ENCODE measurements around the gene EEF1AKMT4.

Gene EEF1AKMT4

DNA sequence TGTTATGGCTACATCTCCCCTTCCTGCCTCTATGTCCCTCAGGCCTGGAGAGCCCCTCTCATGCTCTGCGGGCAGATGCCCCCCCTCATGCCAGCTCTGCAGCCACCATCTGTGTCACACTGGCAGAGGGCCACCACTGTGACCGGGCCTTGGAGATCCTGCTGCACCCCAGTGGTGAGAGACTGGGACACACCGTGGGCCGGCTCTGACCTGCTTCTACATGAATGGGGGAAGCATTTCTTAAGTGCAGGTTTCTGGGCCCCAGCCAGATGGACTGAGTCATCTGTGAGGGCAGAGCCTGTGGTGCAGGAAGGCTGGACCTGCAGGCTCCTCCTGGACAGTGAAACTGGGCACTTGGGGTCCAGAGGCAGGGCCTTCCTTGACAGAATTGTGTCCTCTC lies 15.2 kb upstream of the EEF1AKMT4 start:
- H3K36me3 ChIP-seq: no peaks in the 10 kb centered on the region
- peak overlapping the region; percentile 40 to 98 (median 90) for H3K4me2 ChIP-seq
- H3K4me1 ChIP-seq: peaks cover 55 to 95% (median 82%) of the 10 kb centered on the region in 10 experiments

DNA sequence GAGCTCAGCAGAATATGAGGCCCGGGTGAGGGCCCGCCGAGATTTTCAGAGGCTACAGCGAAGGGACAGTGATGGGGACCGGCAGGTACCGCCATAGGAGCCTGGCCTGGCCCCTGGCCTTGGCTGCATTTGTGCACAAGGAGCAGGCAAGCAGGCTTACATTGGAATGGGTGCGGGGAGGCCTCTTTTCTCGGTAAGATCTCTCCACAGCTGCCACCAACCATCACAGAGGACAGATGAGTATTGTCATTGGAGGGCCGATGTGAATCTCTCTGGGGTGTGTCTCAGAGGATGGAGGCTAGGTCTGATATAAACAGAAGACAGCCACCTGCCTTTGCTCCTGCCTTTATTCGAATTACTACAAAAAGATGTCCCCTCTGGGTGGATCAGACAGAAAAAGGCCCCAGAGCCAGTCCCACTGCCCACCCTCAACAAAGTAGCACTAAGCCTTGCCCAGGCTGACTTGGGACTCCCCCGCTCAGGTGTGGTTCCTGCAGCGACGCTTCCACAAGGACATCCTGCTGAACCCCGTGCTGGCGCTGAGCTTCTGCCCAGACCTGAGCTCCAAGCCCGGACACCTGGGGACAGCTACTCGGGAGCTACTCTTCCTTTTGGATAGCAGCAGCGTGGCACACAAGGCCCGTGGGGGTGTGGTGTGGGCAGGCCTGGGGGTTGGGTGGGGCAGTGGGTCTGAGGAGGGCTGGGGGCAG lies 14.6 kb upstream of the EEF1AKMT4 start:
- no peaks in the 10 kb centered on the region for H3K9me3 ChIP-seq (replicated peaks in 1 of 11)
- H3K27ac ChIP-seq: peak overlapping the region in 2 of 11 experiments; percentile 35 to 62; a peak in 4 of 22 replicates
- peak overlapping the region in 4 of 11 experiments; percentile 37 to 51 (median 38); a peak in 6 of 22 replicates for H3K9ac ChIP-seq
- peaks cover 51 to 91% (median 78%) of the 10 kb centered on the region in 10 experiments for H3K4me1 ChIP-seq
- H3K4me3 ChIP-seq: peak overlapping the region in 1 of 10 experiments; percentile 7; a peak in 2 of 20 replicates
- H3K27me3 ChIP-seq: peaks cover 25 to 32% (median 30%) of the 10 kb centered on the region in 11 experiments
- H4K20me1 ChIP-seq: peaks cover 0 to 78% (median 44%) of the 10 kb centered on the region in 11 experiments; a peak in 19 of 22 replicates
- no peak for TF ChIP-seq Cebpa-rat (IDR thresholded peaks at IDR 0.05)
- peak overlapping the region; percentile 40 to 98 (median 90); a peak in 21 of 22 replicates for H3K4me2 ChIP-seq
- H3K36me3 ChIP-seq: no peaks in the 10 kb centered on the region

More for the DNA sequence above, 15.2 kb upstream of the EEF1AKMT4 start:
- Histone ChIP-seq H3K27ac (peak overlapping the region in 2 of 11 experiments; percentile 35 to 62; a peak in 2 of 22 replicates), H3K4me3 (peak overlapping the region in 1 of 10 experiments; percentile 7; a peak in 2 of 20 replicates), H3K9me3 (replicated peaks in 1 of 11) (no peaks in the 10 kb centered on the region), H3K9ac (peak overlapping the region in 3 of 11 experiments; percentile 37 to 40 (median 37); a peak in 4 of 22 replicates), H3K27me3 (peaks cover 32 to 38% (median 36%) of the 10 kb centered on the region in 11 experiments), H4K20me1 (peaks cover 0 to 76% (median 41%) of the 10 kb centered on the region in 11 experiments; a peak in 19 of 22 replicates)
- TF ChIP-seq Cebpa-rat (IDR thresholded peaks at IDR 0.05): no peak

- peaks cover 19 to 25% (median 23%) of the 10 kb centered on the region in 11 experiments for H3K27me3 ChIP-seq
- TF ChIP-seq Cebpa-rat (IDR thresholded peaks at IDR 0.05): no peak
- no peaks in the 10 kb centered on the region for H3K36me3 ChIP-seq
- no peak overlapping the region for H3K4me3 ChIP-seq
- H3K9ac ChIP-seq: peak overlapping the region in 5 of 11 experiments; percentile 27 to 61 (median 55); a peak in 7 of 22 replicates
- no peaks in the 10 kb centered on the region for H3K9me3 ChIP-seq (replicated peaks in 1 of 11)
- H4K20me1 ChIP-seq: peaks cover 0 to 78% (median 44%) of the 10 kb centered on the region in 11 experiments; a peak in 19 of 22 replicates
- H3K4me1 ChIP-seq: peaks cover 44 to 84% (median 71%) of the 10 kb centered on the region in 10 experiments
- peak overlapping the region in 5 of 11 experiments; percentile 35 to 67 (median 58); a peak in 11 of 22 replicates for H3K27ac ChIP-seq
- H3K4me2 ChIP-seq: peak overlapping the region; percentile 57 to 98 (median 90); a peak in 21 of 22 replicates
Observed at GRCh38 chr3:184235381-184236032, 14.0 kb upstream of the EEF1AKMT4 start.

- Histone ChIP-seq H4K20me1 (peaks cover 0 to 78% (median 44%) of the 10 kb centered on the region in 11 experiments; a peak in 19 of 22 replicates), H3K9me3 (replicated peaks in 1 of 11) (no peaks in the 10 kb centered on the region), H3K36me3 (peaks cover 0 to 5% (median 0%) of the 10 kb centered on the region in 11 experiments; a peak in 1 of 22 replicates), H3K4me1 (peaks cover 40 to 79% (median 66%) of the 10 kb centered on the region in 10 experiments), H3K27me3 (peaks cover 14 to 20% (median 18%) of the 10 kb centered on the region in 11 experiments), H3K4me3 (peak overlapping the region in 2 of 10 experiments; percentile 9 to 28; a peak in 3 of 20 replicates), H3K9ac (peak overlapping the region in 6 of 11 experiments; percentile 18 to 61 (median 46); a peak in 9 of 22 replicates), H3K4me2 (peak overlapping the region; percentile 57 to 98 (median 90); a peak in 21 of 22 replicates), H3K27ac (peak overlapping the region in 6 of 11 experiments; percentile 35 to 67 (median 58); a peak in 11 of 22 replicates)
- TF ChIP-seq Cebpa-rat (IDR thresholded peaks at IDR 0.05): no peak
Observed at GRCh38 chr3:184236033-184236410, 13.4 kb upstream of the EEF1AKMT4 start.

GRCh38 chr3:184236636-184237035 lies 12.8 kb upstream of the EEF1AKMT4 start:
- peaks cover 40 to 73% (median 63%) of the 10 kb centered on the region in 10 experiments for H3K4me1 ChIP-seq

GRCh38 chr3:184237211-184237610 lies 12.3 kb upstream of the EEF1AKMT4 start:
- H3K4me2 ChIP-seq: peak overlapping the region; percentile 57 to 98 (median 90)
- H3K4me1 ChIP-seq: peaks cover 40 to 67% (median 62%) of the 10 kb centered on the region in 10 experiments
- peak overlapping the region in 3 of 10 experiments; percentile 9 to 35 (median 28); a peak in 3 of 20 replicates for H3K4me3 ChIP-seq
- H3K27me3 ChIP-seq: peaks cover 2 to 8% (median 6%) of the 10 kb centered on the region in 11 experiments; a peak in 20 of 22 replicates
- TF ChIP-seq Cebpa-rat (IDR thresholded peaks at IDR 0.05): no peak
- H4K20me1 ChIP-seq: peaks cover 0 to 78% (median 46%) of the 10 kb centered on the region in 11 experiments; a peak in 18 of 22 replicates
- peak overlapping the region in 5 of 11 experiments; percentile 35 to 67 (median 58); a peak in 9 of 22 replicates for H3K27ac ChIP-seq
- no peaks in the 10 kb centered on the region for H3K9me3 ChIP-seq (replicated peaks in 1 of 11)
- H3K9ac ChIP-seq: peak overlapping the region in 4 of 11 experiments; percentile 36 to 61 (median 58); a peak in 6 of 22 replicates
- H3K36me3 ChIP-seq: peaks cover 1 to 17% (median 10%) of the 10 kb centered on the region in 11 experiments; a peak in 19 of 22 replicates

More at GRCh38 chr3:184236636-184237035, 12.8 kb upstream of the EEF1AKMT4 start:
- peak overlapping the region in 4 of 10 experiments; percentile 4 to 35 (median 18); a peak in 4 of 20 replicates for H3K4me3 ChIP-seq
- H3K27ac ChIP-seq: peak overlapping the region in 6 of 11 experiments; percentile 35 to 67 (median 58); a peak in 10 of 22 replicates
- peak overlapping the region in 5 of 11 experiments; percentile 4 to 61 (median 55); a peak in 8 of 22 replicates for H3K9ac ChIP-seq
- no peak for TF ChIP-seq Cebpa-rat (IDR thresholded peaks at IDR 0.05)
- peaks cover 0 to 78% (median 44%) of the 10 kb centered on the region in 11 experiments; a peak in 18 of 22 replicates for H4K20me1 ChIP-seq
- peak overlapping the region; percentile 57 to 98 (median 90) for H3K4me2 ChIP-seq
- peaks cover 7 to 14% (median 12%) of the 10 kb centered on the region in 11 experiments for H3K27me3 ChIP-seq
- H3K9me3 ChIP-seq (replicated peaks in 1 of 11): no peaks in the 10 kb centered on the region
- peaks cover 0 to 11% (median 5%) of the 10 kb centered on the region in 11 experiments; a peak in 14 of 22 replicates for H3K36me3 ChIP-seq

GRCh38 chr3:184237807-184238206 lies 11.7 kb upstream of the EEF1AKMT4 start:
- Histone ChIP-seq H3K4me2 (peak overlapping the region; percentile 18 to 98 (median 90); a peak in 20 of 22 replicates), H4K20me1 (peaks cover 0 to 80% (median 47%) of the 10 kb centered on the region in 11 experiments; a peak in 18 of 22 replicates), H3K27me3 (peaks cover 0 to 2% (median under 1%) of the 10 kb centered on the region in 11 experiments; a peak in 5 of 22 replicates), H3K36me3 (peaks cover 7 to 22% (median 16%) of the 10 kb centered on the region in 11 experiments), H3K9me3 (replicated peaks in 1 of 11) (no peaks in the 10 kb centered on the region), H3K9ac (no peak overlapping the region), H3K4me3 (no peak overlapping the region), H3K4me1 (peaks cover 40 to 61% (median 59%) of the 10 kb centered on the region in 10 experiments), H3K27ac (0 out of 22 replicates have a peak overlapping the region, but pooled peaks of 1 of the 11 experiments have one; percentile 62)
- no peak for TF ChIP-seq Cebpa-rat (IDR thresholded peaks at IDR 0.05)

All from BLaER1 treated with 17β-estradiol and CSF1 and Interleukin-3, amounts not matched to agents 10 nM and 100 nM (cell line).